UCSD-AML1 (cell line): ENCODE data around the gene TEX22.
A peak's percentile ranks its signal among the peaks of the same experiment; 100 is the strongest.

Experiments used
- DNase-seq: peaks from one replicate; lab custom pipeline; 2025; ENCODE audit not compliant: unreplicated experiment; lab: John Stamatoyannopoulos, UW

The TEX22 gene

GRCh38 chr14:105366386-105367074 lies 31.8 kb upstream of the TEX22 start:
- no peak for DNase-seq

GRCh38 chr14:105367116-105368031 lies 31.0 kb upstream of the TEX22 start:
- DNase-seq, result no peak

GRCh38 chr14:105368032-105368417 lies 30.3 kb upstream of the TEX22 start:
- no peak for DNase-seq

- DNase-seq, result no peak
Observed at GRCh38 chr14:105368426-105368825, 29.9 kb upstream of the TEX22 start.

- no peak for DNase-seq
Observed at GRCh38 chr14:105368910-105369652, 29.3 kb upstream of the TEX22 start.

- DNase-seq, result no peak
Observed at GRCh38 chr14:105369653-105370040, 28.7 kb upstream of the TEX22 start.

GRCh38 chr14:105374389-105374788 lies 23.9 kb upstream of the TEX22 start:
- DNase-seq, result no peak

- DNase-seq, result peak; percentile 76
Observed at GRCh38 chr14:105375635-105376057, 22.7 kb upstream of the TEX22 start.

GRCh38 chr14:105376521-105377440 lies 21.6 kb upstream of the TEX22 start:
- DNase-seq, result no peak

GRCh38 chr14:105377555-105378182 lies 20.7 kb upstream of the TEX22 start:
- no peak for DNase-seq

- no peak for DNase-seq
Observed at GRCh38 chr14:105378199-105378598, 20.1 kb upstream of the TEX22 start.

GRCh38 chr14:105378873-105379685 lies 19.3 kb upstream of the TEX22 start:
- no peak for DNase-seq

GRCh38 chr14:105379946-105380345 lies 18.4 kb upstream of the TEX22 start:
- no peak for DNase-seq

GRCh38 chr14:105380756-105381155 lies 17.6 kb upstream of the TEX22 start:
- DNase-seq, result no peak

GRCh38 chr14:105381446-105382342 lies 16.6 kb upstream of the TEX22 start:
- no peak for DNase-seq

- DNase-seq, result no peak
Observed at GRCh38 chr14:105382343-105383082, 15.8 kb upstream of the TEX22 start.

GRCh38 chr14:105383083-105383730 lies 15.1 kb upstream of the TEX22 start:
- DNase-seq, result no peak
